ENCODE results near the gene TMEM121B. TPM values are rescaled to one million over a fixed set of nuclear protein-coding genes. Genes with fewer than 3 reads are reported as not detected.

TMEM121B gene
- total RNA-seq, 2 experiments from 2014 or later: 0.13 to 0.14 TPM

DNA sequence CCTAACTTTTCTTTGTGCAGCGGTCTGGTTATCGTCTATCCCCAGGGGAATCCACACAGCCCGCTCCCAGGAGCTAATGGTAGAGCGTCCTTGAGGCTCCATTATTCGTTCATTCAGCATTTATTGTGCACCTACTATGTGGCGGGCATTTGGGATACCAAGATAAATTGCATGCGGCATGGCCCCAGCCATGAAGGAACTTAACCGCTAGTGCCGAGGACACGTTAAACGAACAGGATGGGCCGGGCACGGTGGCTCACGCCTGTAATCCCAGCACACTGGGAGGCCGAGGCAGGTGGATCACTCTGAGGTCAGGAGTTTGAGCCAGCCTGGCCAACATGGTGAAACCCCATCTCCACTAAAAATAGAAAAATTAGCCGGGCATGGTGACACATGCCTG is 11.2 kb downstream of the TMEM121B start:
- peaks cover 19% of the 10 kb centered on the region for H3K36me3 Mint-ChIP-seq (ENCODE audit: low read depth)
- ATAC-seq (no peak), DNase-seq (no peak)
- H3K9me3 Mint-ChIP-seq: no peaks in the 10 kb centered on the region
- H3K27ac Mint-ChIP-seq: no peak overlapping the region
- no peaks in the 10 kb centered on the region for H3K27me3 Mint-ChIP-seq
- TF ChIP-seq CTCF (IDR thresholded peaks at IDR 0.05): no peak
- ChIA-PET CTCF (no interaction called here), POLR2A (interaction anchor here (1.5 kb wide), 1 partner anchor 14 kb away, joined by 5 read pairs; no protein-coding TSS in a partner anchor)
- peaks cover 32% of the 10 kb centered on the region for H3K4me1 Mint-ChIP-seq (ENCODE audit: low read depth)
- H3K4me3 Mint-ChIP-seq: no peak overlapping the region
- intact Hi-C loops (cut with micrococcal nuclease): no loop called here

- Mint-ChIP-seq H3K27me3 (no peaks in the 10 kb centered on the region), H3K4me1 (ENCODE audit: low read depth) (peaks cover 32% of the 10 kb centered on the region), H3K27ac (no peak overlapping the region), H3K36me3 (ENCODE audit: low read depth) (peaks cover 20% of the 10 kb centered on the region), H3K4me3 (no peak overlapping the region), H3K9me3 (no peaks in the 10 kb centered on the region)
- no peak for DNase-seq
- intact Hi-C loops (cut with micrococcal nuclease): no loop called here
- POLR2A ChIA-PET: interaction anchor here (0.7 kb wide), 1 partner anchor 33 kb away, joined by 3 read pairs; no protein-coding TSS in a partner anchor
- no peak for TF ChIP-seq CTCF (IDR thresholded peaks at IDR 0.05)
- no peak for ATAC-seq
- CTCF ChIA-PET: no interaction called here
Measured at GRCh38 chr22:17109113-17109865, 11.9 kb downstream of the TMEM121B start.

GRCh38 chr22:17108256-17109112 is 12.7 kb downstream of the TMEM121B start:
- Mint-ChIP-seq H3K27ac (no peak overlapping the region), H3K4me1 (ENCODE audit: low read depth) (peaks cover 32% of the 10 kb centered on the region), H3K9me3 (no peaks in the 10 kb centered on the region), H3K36me3 (ENCODE audit: low read depth) (peaks cover 22% of the 10 kb centered on the region), H3K27me3 (no peaks in the 10 kb centered on the region), H3K4me3 (no peak overlapping the region)
- ChIA-PET CTCF (interaction anchor here (2.5 to 2.8 kb wide), 2 partner anchors 8 to 63 kb away, joined by 8 to 18 read pairs; no protein-coding TSS in a partner anchor), POLR2A (interaction anchor here (0.7 to 2.6 kb wide), 4 partner anchors 9 to 33 kb away, joined by 3 to 10 read pairs (median 6); no protein-coding TSS in a partner anchor)
- TF ChIP-seq CTCF (IDR thresholded peaks at IDR 0.05): no peak
- intact Hi-C loops (cut with micrococcal nuclease): no loop called here
- DNase-seq: no peak
- no peak for ATAC-seq

DNA sequence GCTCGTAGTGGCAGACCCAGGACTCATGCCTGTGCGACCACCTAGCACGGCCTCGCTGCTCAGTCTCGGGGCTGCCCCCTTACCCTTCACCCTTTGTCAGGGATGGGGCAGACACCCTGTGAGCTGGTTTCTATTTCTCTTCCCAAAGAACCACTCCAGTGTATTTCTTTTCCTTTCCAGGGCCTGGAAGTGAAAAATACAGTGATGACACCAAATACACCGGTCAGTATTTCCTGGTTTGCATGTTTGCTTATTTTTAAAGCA is 13.7 kb downstream of the TMEM121B start:
- DNase-seq (no peak), ATAC-seq (no peak)
- CTCF ChIA-PET: interaction anchor here (0.9 to 2.8 kb wide), 5 partner anchors 9 to 64 kb away, joined by 3 to 18 read pairs (median 4); no protein-coding TSS in a partner anchor
- H3K9me3 Mint-ChIP-seq: no peaks in the 10 kb centered on the region
- H3K27me3 Mint-ChIP-seq: no peaks in the 10 kb centered on the region
- POLR2A ChIA-PET: interaction anchor here (0.7 to 2.6 kb wide), 9 partner anchors 8 to 111 kb away, joined by 3 to 10 read pairs (median 4); partner anchors contain the start of gene ADA2
- TF ChIP-seq CTCF (IDR thresholded peaks at IDR 0.05): no peak
- H3K4me3 Mint-ChIP-seq: no peak overlapping the region
- H3K4me1 Mint-ChIP-seq (ENCODE audit: low read depth): peaks cover 34% of the 10 kb centered on the region
- H3K36me3 Mint-ChIP-seq (ENCODE audit: low read depth): peaks cover 27% of the 10 kb centered on the region
- H3K27ac Mint-ChIP-seq: peak overlapping the region; percentile 81
- intact Hi-C loops (cut with micrococcal nuclease): no loop called here

Data from activated CD8-positive, alpha-beta T cell treated with anti-CD3 and anti-CD28 coated beads for 36 hours (primary cell).